Suppressor macrophage (primary cell): ENCODE results near the gene DLX6.
A peak's percentile ranks its signal among the peaks of the same experiment; 100 is the strongest.
"Not testable (repeated sequence)": the region's sequence is repeated elsewhere in the genome, so short reads cannot be mapped to it uniquely, and the experiment has no call there.

Experiments
- DNase-seq, 4 experiments: peaks; one replicate each; pipeline ENCODE4 v3.0.0-alpha.2; 2020 to 2022

Gene DLX6

GRCh38 chr7:97024209-97025129 is 19.1 kb downstream of the DLX6 start, which contains the start of gene DLX5:
Gene DLX5, minus strand, starts transcription at chr7:97024831. Its CDS starts 208 bp downstream, at chr7:97024623.
- no peak for DNase-seq

DNA sequence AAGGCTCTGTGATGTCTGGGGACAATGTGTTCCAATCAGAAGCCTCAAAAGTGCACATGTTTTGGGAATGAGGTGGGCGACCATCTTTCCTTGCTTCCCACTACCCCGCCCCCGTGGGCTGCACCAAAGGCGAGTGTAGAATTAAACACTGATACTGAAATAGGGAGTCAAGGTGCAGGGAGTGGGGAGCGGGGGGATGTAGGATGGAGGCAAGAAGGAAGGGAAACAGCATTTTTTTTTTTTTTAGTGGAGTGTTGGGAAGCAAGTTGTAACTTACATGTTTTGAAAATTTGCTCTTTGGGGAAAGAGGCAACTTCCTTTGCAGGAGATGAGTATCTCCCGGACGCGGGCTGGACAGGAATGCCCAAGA is 19.8 kb downstream of the DLX6 start:
- no peak for DNase-seq

GRCh38 chr7:97025983-97026714 is 20.8 kb downstream of the DLX6 start:
- peak; percentile 19 to 55 (median 48) for DNase-seq

DNA sequence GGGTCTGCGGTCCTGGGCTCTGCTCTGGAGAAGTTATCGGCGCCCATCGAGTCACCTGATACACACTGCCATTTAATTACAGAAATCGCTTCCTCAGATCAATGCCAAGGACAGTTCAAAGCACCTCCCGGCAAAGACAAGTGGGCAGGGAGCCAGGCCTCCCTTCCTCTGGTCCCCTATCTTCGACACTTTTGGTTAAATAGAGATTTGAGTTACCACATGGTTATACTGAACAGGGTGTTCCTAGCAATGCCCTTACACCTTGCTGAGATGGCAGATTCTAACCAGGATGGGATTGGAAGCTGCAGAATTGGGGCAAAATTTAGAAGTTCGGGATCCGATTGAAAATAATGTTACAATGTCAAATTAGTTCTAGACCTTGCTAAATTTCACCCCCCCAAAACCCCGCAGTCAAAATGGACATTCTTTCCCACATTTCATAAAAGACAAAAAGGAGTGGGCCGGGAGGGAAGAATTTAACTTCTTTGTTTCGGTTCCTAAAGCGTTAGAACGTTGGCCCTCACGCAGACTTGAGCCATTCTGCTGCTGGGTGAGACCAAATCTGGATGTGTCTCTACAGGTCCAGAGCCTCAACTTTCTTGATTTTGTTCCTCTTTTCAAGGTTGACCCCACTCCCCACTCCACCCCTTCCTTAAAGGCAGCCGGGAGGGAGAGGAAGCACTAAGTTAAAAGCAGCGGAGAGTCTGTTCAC is 21.5 kb downstream of the DLX6 start:
- DNase-seq: peak; percentile 49 to 77 (median 68)

- DNase-seq: peak; percentile 88 to 92 (median 88)
Observed at GRCh38 chr7:97027427-97028234, 22.3 kb downstream of the DLX6 start.

- not testable (repeated sequence) for DNase-seq
Observed at GRCh38 chr7:97034213-97034852, 29.0 kb downstream of the DLX6 start.

DNA sequence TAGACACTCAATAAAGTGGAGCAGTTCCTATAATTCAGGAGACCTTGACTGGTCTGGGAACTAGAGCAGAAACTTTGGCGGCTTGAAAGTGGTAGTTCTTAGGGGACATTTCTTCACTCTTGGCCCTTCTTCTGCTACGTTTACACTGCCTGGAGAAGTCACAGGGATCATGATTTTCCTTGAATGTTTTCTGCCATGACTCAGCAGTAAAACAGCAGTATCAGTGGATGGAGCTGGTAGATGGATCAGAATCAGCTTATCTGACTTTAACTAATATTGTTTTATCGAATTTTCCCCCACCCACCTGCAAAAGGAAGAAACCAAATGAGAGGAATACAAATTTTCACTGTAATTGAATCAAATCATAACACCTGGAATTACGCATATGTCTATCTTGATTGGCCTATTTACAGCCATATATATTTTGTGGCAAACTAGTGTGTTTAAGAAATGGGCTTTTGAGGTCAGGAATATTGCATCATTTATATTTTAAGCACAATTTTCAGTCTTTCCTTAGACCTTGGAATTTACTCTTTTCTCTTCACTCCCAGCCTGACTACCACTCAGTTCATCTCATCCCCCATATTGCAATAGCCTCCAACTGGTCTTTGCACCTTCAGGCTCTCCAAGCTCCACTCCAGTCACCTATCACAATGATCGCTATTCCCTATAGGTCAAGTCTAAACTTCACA is 34.2 kb downstream of the DLX6 start:
- no peak for DNase-seq

DNA sequence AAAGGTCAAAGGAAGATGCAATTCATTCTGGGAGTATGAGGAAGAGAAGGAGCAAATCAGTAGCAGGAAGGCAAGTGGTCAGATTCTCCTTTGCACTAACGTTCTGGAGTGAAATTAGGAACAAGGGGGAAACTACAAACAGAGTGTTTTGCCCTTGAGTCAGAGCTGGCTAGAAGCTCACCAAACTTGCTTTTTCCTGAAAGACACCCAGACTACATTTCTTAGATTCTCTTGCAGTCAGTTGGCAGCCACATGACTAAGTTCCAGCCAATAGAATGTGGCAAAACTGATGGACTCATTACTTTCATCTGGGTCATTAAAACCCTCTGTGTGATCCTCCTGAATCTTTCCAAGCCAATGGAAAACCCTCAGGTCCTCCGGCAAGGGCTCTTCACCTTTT is 37.9 kb downstream of the DLX6 start:
- no peak for DNase-seq
